ENCODE results near the gene SPRED3. TPM values are rescaled to one million over a fixed set of nuclear protein-coding genes. Genes with fewer than 3 reads are reported as not detected.
A peak's percentile ranks its signal among the peaks of the same experiment; 100 is the strongest.

SPRED3 gene
- total RNA-seq, 1 experiment from 2014 or later: 5.4 TPM

DNA sequence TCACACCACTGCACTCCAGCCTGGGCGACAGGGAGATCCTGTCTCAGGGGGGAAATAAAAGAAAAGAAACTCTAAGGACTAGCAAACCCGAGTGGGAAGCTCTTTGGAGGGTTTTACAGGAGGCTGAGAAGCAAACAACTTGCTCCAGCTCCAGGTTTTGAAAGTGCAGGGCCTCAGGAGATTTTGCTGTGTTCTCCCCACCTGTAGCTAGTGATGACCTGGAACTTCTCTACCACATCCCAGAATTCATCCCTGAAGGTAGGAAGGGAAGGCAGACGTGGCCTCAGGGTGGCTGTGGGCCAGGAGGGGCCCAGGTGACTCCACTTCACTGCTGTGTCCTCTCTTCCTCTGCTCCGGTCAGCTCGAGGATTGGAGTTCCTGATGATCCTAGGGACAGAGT is 30.4 kb upstream of the SPRED3 start:
- Mint-ChIP-seq H3K27me3 (ENCODE audit: unreplicated experiment) (peaks cover 79% of the 10 kb centered on the region), H3K36me3 (ENCODE audit: insufficient read depth, unreplicated experiment) (peaks cover 28% of the 10 kb centered on the region), H3K27ac (ENCODE audit: unreplicated experiment) (no peak overlapping the region), H3K4me3 (ENCODE audit: low read depth, unreplicated experiment) (no peak overlapping the region), H3K4me1 (ENCODE audit: low read depth, unreplicated experiment) (peaks cover 11% of the 10 kb centered on the region), H3K9me3 (ENCODE audit: low read depth, unreplicated experiment) (no peaks in the 10 kb centered on the region)
- TF ChIP-seq, protein P1, sequence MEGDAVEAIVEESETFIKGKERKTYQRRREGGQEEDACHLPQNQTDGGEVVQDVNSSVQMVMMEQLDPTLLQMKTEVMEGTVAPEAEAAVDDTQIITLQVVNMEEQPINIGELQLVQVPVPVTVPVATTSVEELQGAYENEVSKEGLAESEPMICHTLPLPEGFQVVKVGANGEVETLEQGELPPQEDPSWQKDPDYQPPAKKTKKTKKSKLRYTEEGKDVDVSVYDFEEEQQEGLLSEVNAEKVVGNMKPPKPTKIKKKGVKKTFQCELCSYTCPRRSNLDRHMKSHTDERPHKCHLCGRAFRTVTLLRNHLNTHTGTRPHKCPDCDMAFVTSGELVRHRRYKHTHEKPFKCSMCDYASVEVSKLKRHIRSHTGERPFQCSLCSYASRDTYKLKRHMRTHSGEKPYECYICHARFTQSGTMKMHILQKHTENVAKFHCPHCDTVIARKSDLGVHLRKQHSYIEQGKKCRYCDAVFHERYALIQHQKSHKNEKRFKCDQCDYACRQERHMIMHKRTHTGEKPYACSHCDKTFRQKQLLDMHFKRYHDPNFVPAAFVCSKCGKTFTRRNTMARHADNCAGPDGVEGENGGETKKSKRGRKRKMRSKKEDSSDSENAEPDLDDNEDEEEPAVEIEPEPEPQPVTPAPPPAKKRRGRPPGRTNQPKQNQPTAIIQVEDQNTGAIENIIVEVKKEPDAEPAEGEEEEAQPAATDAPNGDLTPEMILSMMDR (IDR thresholded peaks at IDR 0.05; ENCODE audit: unreplicated experiment): no peak
- DNase-seq: no peak
- BruUV-seq (replicated peaks): no TSS peak
- CTCF ChIA-PET: no interaction called here
- intact Hi-C loops (cut with micrococcal nuclease; ENCODE audit: unreplicated experiment): no loop called here

DNA sequence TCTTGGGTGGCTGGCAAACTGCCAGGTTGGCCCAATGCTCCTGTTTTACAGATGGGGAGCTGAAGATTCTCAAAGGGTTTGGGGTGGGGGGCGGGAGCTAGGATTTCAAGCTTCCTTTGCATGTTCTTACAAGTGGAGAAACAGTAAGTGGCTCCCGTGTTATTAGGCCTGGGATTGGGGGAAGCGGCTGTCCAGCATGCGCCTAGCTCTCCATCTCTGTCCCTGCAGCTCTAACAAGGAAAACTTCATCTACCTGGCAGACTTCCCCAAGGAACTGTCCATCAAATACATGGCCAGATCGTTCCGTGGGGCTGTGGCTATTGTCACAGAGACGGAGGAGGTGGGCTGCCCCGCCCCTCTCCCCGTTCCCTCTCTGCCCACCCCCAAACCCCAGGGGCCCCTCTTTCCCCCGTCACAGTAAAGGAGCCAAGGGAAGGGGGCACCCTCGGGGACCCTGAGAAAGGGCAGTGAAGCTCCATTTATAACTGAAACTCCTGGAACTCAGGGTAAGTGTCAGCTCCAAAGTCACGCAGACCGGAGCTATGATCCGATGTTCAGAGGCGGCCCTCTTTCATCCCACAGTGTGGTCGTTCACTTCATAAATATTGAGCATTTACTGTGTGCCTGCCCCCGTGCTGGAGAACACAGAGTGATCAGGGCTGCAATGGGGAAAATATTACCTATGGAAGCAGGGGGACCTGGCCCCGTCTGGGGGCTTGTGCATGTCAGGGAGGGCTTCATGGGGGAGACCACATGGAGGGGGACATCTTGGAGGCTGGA is 29.1 kb upstream of the SPRED3 start:
- TF ChIP-seq, protein P1 (IDR thresholded peaks at IDR 0.05; ENCODE audit: unreplicated experiment): no peak
- H3K4me3 Mint-ChIP-seq (ENCODE audit: low read depth, unreplicated experiment): no peak overlapping the region
- H3K27me3 Mint-ChIP-seq (ENCODE audit: unreplicated experiment): peaks cover 74% of the 10 kb centered on the region
- H3K36me3 Mint-ChIP-seq (ENCODE audit: insufficient read depth, unreplicated experiment): peaks cover 28% of the 10 kb centered on the region
- peak overlapping the region; percentile 6 for H3K27ac Mint-ChIP-seq (ENCODE audit: unreplicated experiment)
- H3K4me1 Mint-ChIP-seq (ENCODE audit: low read depth, unreplicated experiment): peaks cover 11% of the 10 kb centered on the region
- BruUV-seq (replicated peaks): no TSS peak
- H3K9me3 Mint-ChIP-seq (ENCODE audit: low read depth, unreplicated experiment): no peaks in the 10 kb centered on the region
- no peak for DNase-seq
- intact Hi-C loops (cut with micrococcal nuclease; ENCODE audit: unreplicated experiment): no loop called here
- CTCF ChIA-PET: no interaction called here

- DNase-seq: no peak
- H3K27me3 Mint-ChIP-seq (ENCODE audit: unreplicated experiment): peaks cover 65% of the 10 kb centered on the region
- intact Hi-C loops (cut with micrococcal nuclease; ENCODE audit: unreplicated experiment): no loop called here
- peaks cover 11% of the 10 kb centered on the region for H3K4me1 Mint-ChIP-seq (ENCODE audit: low read depth, unreplicated experiment)
- TF ChIP-seq, protein P1 (IDR thresholded peaks at IDR 0.05; ENCODE audit: unreplicated experiment): no peak
- H3K4me3 Mint-ChIP-seq (ENCODE audit: low read depth, unreplicated experiment): peak overlapping the region; percentile 76
- peaks cover 28% of the 10 kb centered on the region for H3K36me3 Mint-ChIP-seq (ENCODE audit: insufficient read depth, unreplicated experiment)
- no peak overlapping the region for H3K27ac Mint-ChIP-seq (ENCODE audit: unreplicated experiment)
- CTCF ChIA-PET: no interaction called here
- BruUV-seq (replicated peaks): no TSS peak
- no peaks in the 10 kb centered on the region for H3K9me3 Mint-ChIP-seq (ENCODE audit: low read depth, unreplicated experiment)
Observed at GRCh38 chr19:38360351-38360750, 28.1 kb upstream of the SPRED3 start.

DNA sequence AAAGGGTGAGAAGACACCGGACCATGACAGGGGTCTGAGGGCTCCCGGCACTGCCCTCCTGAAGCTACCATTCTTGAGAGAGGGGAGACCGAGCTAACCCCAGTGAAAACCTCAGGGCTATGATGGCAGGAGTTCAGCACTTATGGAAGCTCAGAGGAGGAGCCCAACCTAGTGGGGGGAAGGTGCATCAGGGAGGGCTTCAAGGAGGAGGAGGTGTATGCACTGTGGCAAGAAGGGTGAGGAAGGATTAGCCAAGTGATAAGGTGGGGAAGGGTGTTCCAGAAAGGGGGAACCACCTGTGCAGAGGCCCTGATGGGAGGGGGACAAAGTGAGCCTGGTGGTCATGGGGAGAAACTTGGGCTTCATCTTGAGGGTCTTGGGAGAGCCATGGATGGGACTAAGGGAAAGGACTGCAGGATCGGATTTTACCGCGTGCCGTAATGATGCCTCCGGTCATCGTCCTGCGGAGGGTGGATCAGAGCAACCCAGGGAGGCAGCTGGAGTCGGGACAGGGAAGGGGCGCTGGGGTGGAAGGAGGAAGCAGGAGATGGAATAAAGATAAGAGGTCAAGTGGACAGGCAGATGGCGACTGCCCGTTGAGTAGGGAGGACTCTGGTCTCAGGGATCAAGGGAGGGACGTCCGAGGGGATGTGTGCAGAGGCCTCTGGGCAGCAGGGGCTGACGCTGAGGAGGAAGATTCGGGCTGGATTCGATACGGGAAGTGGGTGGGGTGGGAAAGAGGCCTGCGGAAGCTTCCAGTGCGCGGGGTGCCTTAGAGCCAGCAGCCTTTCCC is 27.5 kb upstream of the SPRED3 start:
- peaks cover 11% of the 10 kb centered on the region for H3K4me1 Mint-ChIP-seq (ENCODE audit: low read depth, unreplicated experiment)
- peaks cover 28% of the 10 kb centered on the region for H3K36me3 Mint-ChIP-seq (ENCODE audit: insufficient read depth, unreplicated experiment)
- H3K9me3 Mint-ChIP-seq (ENCODE audit: low read depth, unreplicated experiment): no peaks in the 10 kb centered on the region
- H3K4me3 Mint-ChIP-seq (ENCODE audit: low read depth, unreplicated experiment): peak overlapping the region; percentile 76
- CTCF ChIA-PET: interaction anchor here (0.5 to 2.1 kb wide), 2 partner anchors 13 to 102 kb away, joined by 10 to 12 read pairs; partner anchors contain the start of gene PSMD8
- H3K27ac Mint-ChIP-seq (ENCODE audit: unreplicated experiment): peak overlapping the region; percentile 29
- intact Hi-C loops (cut with micrococcal nuclease; ENCODE audit: unreplicated experiment): no loop called here
- TF ChIP-seq, protein P1 (IDR thresholded peaks at IDR 0.05; ENCODE audit: unreplicated experiment): no peak
- DNase-seq: no peak
- BruUV-seq (replicated peaks): no TSS peak
- H3K27me3 Mint-ChIP-seq (ENCODE audit: unreplicated experiment): peaks cover 63% of the 10 kb centered on the region

All from Calu3 (cell line).